Lower leg skin (tissue), 3 donors: ENCODE measurements around the gene LAIR1.

ENCODE experiments used
- CTCF ChIP-seq, 3 donors: fragments of 450-650 bp; IDR thresholded peaks; one replicate each; pipeline ENCODE4 v1.5.1; 2016; ENCODE audit warnings: antibody characterized with exemption in 3 of 3, mild to moderate bottlenecking in 3 of 3, moderate library complexity in 2 of 3
- POLR2A ChIP-seq, 2 donors: fragments of 450-650 bp; IDR thresholded peaks; one replicate each; pipeline ENCODE4 v1.6.1; 2016 to 2017; ENCODE audit warnings: antibody characterized with exemption in 2 of 2, mild to moderate bottlenecking in 1 of 2, moderate library complexity in 1 of 2

GRCh38 chr19:54352546-54352945, 12.2 kb downstream of the LAIR1 start:
- TF ChIP-seq CTCF (IDR thresholded peaks at IDR 0.05) (no peak), POLR2A (IDR thresholded peaks at IDR 0.05) (no peak)
